KG1 (cell line): ENCODE measurements around the gene DCST2.

Experiments
- DNase-seq: peaks from one replicate; lab custom pipeline; 2025; lab: John Stamatoyannopoulos, UW

DCST2 gene

GRCh38 chr1:155033524-155033923, at the start of gene DCST2, which contains the start of gene DCST1:
TSS of gene DCST2 (minus strand) at chr1:155033781. CDS start at chr1:155033701, 80 bp downstream.
TSS of gene DCST1 (plus strand) at chr1:155033824. CDS start at chr1:155034037, 213 bp downstream.
- DNase-seq = no peak

- DNase-seq = no peak
These were observed 49.5 kb upstream of the DCST2 start for GRCh38 chr1:155083052-155083541.

- no peak for DNase-seq
These were observed 48.9 kb upstream of the DCST2 start for GRCh38 chr1:155082301-155083051.

GRCh38 chr1:155081472-155082300, 48.1 kb upstream of the DCST2 start:
- peak; percentile 57 for DNase-seq

GRCh38 chr1:155080312-155081228, 47.0 kb upstream of the DCST2 start:
- no peak for DNase-seq

- DNase-seq = no peak
These were observed 46.1 kb upstream of the DCST2 start for GRCh38 chr1:155079487-155080311.

GRCh38 chr1:155079210-155079486, 45.6 kb upstream of the DCST2 start:
- no peak for DNase-seq

- DNase-seq = no peak
These were observed 45.1 kb upstream of the DCST2 start, which contains the start of gene EFNA3 for GRCh38 chr1:155078469-155079209. TSS of gene EFNA3 (plus strand) at chr1:155078837. CDS start at chr1:155078942, 105 bp downstream.

GRCh38 chr1:155077758-155078445, 44.3 kb upstream of the DCST2 start:
- DNase-seq = no peak

- no peak for DNase-seq
These were observed 43.8 kb upstream of the DCST2 start for GRCh38 chr1:155077346-155077745.

GRCh38 chr1:155076371-155076770, 42.8 kb upstream of the DCST2 start:
- no peak for DNase-seq

- no peak for DNase-seq
These were observed 42.0 kb upstream of the DCST2 start for GRCh38 chr1:155075535-155075934.

GRCh38 chr1:155073377-155074242, 40.0 kb upstream of the DCST2 start:
- no peak for DNase-seq

GRCh38 chr1:155072531-155073289, 39.1 kb upstream of the DCST2 start:
- no peak for DNase-seq

GRCh38 chr1:155071701-155072100, 38.1 kb upstream of the DCST2 start:
- no peak for DNase-seq

GRCh38 chr1:155070721-155071569, 37.4 kb upstream of the DCST2 start:
- no peak for DNase-seq

GRCh38 chr1:155070158-155070621, 36.6 kb upstream of the DCST2 start:
- DNase-seq = no peak
